ENCODE data around the gene SRBD1. TPM values are rescaled to one million over a fixed set of nuclear protein-coding genes. Genes with fewer than 3 reads are reported as not detected.

The SRBD1 gene
- total and polyA plus RNA-seq, 2 experiments from 2014 or later = 27.4 to 46.3 TPM

DNA sequence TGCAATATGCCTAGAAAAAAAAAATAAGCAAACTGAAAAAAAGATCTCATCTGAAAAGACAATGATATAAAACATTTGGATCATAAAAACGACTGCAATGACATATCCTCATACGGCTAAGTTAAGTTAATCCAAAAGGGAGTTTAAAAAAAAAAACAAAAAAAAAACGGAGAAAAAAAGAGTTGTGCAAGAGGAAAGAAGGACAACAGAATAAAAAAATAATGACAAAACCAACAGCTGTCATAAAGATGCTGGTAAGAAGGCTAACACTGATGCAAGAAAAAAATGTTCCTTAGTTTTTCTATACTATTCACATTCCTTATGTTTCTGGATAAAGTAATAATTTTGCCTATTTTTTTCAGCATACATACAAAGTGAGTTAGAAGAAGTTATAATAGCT is 192.5 kb downstream of the SRBD1 start:
- Histone ChIP-seq H2AFZ (no peak overlapping the region), H3F3A (replicated peaks; ENCODE audit: low read depth) (no peaks in the 10 kb centered on the region), H3K9me2 (ENCODE audit: insufficient read depth) (no peaks in the 10 kb centered on the region), H3K4me2 (no peak overlapping the region), H3K79me2 (replicated peaks; ENCODE audit: insufficient read depth) (no peaks in the 10 kb centered on the region), H3K4me1 (ENCODE audit: insufficient read depth) (peaks cover 9% of the 10 kb centered on the region), H3K27me3 (ENCODE audit: insufficient read depth) (no peaks in the 10 kb centered on the region), H3K4me3 (no peak overlapping the region), H4K20me1 (replicated peaks; ENCODE audit: insufficient read depth) (no peaks in the 10 kb centered on the region), H3K27ac (ENCODE audit: low read depth) (no peak overlapping the region), H3K36me3 (ENCODE audit: insufficient read depth) (no peaks in the 10 kb centered on the region)
- peaks cover 2% of the 10 kb centered on the region for H3K27me3 Mint-ChIP-seq (ENCODE audit: insufficient read depth, low read depth, poor library complexity)
- peaks cover 10% of the 10 kb centered on the region; the same call in 2 of the 3 replicates for H3K4me1 Mint-ChIP-seq
- H3K4me3 Mint-ChIP-seq = no peak overlapping the region
- ATAC-seq (no peak), DNase-seq (ENCODE audit: low spot score) (no peak)
- peak overlapping the region; percentile 8; the same call in 1 of the 2 replicates for H3K27ac Mint-ChIP-seq
- TF ChIP-seq ZNF331 (CRISPR knock-in tag; IDR thresholded peaks at IDR 0.05; ENCODE audit: low read depth) (no peak), POLR2AphosphoS5 (IDR thresholded peaks at IDR 0.05; ENCODE audit: low read depth) (no peak), NANOG (IDR thresholded peaks at IDR 0.05; ENCODE audit: borderline replicate concordance) (no peak), STAT1 (IDR thresholded peaks at IDR 0.05; ENCODE audit: unreplicated experiment) (no peak), EZH2phosphoT487 (IDR thresholded peaks at IDR 0.05; ENCODE audit: unreplicated experiment) (no peak), JUNB (IDR thresholded peaks at IDR 0.05; ENCODE audit: unreplicated experiment) (no peak)
- TF ChIP-seq, protein P1, sequence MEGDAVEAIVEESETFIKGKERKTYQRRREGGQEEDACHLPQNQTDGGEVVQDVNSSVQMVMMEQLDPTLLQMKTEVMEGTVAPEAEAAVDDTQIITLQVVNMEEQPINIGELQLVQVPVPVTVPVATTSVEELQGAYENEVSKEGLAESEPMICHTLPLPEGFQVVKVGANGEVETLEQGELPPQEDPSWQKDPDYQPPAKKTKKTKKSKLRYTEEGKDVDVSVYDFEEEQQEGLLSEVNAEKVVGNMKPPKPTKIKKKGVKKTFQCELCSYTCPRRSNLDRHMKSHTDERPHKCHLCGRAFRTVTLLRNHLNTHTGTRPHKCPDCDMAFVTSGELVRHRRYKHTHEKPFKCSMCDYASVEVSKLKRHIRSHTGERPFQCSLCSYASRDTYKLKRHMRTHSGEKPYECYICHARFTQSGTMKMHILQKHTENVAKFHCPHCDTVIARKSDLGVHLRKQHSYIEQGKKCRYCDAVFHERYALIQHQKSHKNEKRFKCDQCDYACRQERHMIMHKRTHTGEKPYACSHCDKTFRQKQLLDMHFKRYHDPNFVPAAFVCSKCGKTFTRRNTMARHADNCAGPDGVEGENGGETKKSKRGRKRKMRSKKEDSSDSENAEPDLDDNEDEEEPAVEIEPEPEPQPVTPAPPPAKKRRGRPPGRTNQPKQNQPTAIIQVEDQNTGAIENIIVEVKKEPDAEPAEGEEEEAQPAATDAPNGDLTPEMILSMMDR (conservative IDR thresholded peaks at IDR 0.05; ENCODE audit: low read depth in 2 of 2) = no peak
- TF ChIP-seq, protein P2, sequence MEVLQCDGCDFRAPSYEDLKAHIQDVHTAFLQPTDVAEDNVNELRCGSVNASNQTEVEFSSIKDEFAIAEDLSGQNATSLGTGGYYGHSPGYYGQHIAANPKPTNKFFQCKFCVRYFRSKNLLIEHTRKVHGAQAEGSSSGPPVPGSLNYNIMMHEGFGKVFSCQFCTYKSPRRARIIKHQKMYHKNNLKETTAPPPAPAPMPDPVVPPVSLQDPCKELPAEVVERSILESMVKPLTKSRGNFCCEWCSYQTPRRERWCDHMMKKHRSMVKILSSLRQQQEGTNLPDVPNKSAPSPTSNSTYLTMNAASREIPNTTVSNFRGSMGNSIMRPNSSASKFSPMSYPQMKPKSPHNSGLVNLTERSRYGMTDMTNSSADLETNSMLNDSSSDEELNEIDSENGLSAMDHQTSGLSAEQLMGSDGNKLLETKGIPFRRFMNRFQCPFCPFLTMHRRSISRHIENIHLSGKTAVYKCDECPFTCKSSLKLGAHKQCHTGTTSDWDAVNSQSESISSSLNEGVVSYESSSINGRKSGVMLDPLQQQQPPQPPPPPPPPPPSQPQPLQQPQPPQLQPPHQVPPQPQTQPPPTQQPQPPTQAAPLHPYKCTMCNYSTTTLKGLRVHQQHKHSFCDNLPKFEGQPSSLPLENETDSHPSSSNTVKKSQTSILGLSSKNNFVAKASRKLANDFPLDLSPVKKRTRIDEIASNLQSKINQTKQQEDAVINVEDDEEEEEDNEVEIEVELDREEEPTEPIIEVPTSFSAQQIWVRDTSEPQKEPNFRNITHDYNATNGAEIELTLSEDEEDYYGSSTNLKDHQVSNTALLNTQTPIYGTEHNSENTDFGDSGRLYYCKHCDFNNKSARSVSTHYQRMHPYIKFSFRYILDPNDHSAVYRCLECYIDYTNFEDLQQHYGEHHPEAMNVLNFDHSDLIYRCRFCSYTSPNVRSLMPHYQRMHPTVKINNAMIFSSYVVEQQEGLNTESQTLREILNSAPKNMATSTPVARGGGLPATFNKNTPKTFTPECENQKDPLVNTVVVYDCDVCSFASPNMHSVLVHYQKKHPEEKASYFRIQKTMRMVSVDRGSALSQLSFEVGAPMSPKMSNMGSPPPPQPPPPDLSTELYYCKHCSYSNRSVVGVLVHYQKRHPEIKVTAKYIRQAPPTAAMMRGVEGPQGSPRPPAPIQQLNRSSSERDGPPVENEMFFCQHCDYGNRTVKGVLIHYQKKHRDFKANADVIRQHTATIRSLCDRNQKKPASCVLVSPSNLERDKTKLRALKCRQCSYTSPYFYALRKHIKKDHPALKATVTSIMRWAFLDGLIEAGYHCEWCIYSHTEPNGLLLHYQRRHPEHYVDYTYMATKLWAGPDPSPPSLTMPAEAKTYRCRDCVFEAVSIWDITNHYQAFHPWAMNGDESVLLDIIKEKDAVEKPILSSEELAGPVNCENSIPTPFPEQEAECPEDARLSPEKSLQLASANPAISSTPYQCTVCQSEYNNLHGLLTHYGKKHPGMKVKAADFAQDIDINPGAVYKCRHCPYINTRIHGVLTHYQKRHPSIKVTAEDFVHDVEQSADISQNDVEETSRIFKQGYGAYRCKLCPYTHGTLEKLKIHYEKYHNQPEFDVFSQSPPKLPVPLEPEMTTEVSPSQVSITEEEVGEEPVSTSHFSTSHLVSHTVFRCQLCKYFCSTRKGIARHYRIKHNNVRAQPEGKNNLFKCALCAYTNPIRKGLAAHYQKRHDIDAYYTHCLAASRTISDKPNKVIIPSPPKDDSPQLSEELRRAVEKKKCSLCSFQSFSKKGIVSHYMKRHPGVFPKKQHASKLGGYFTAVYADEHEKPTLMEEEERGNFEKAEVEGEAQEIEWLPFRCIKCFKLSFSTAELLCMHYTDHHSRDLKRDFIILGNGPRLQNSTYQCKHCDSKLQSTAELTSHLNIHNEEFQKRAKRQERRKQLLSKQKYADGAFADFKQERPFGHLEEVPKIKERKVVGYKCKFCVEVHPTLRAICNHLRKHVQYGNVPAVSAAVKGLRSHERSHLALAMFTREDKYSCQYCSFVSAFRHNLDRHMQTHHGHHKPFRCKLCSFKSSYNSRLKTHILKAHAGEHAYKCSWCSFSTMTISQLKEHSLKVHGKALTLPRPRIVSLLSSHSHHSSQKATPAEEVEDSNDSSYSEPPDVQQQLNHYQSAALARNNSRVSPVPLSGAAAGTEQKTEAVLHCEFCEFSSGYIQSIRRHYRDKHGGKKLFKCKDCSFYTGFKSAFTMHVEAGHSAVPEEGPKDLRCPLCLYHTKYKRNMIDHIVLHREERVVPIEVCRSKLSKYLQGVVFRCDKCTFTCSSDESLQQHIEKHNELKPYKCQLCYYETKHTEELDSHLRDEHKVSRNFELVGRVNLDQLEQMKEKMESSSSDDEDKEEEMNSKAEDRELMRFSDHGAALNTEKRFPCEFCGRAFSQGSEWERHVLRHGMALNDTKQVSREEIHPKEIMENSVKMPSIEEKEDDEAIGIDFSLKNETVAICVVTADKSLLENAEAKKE (CRISPR knock-in tag; IDR thresholded peaks at IDR 0.05) = no peak
- TF ChIP-seq, protein P3, sequence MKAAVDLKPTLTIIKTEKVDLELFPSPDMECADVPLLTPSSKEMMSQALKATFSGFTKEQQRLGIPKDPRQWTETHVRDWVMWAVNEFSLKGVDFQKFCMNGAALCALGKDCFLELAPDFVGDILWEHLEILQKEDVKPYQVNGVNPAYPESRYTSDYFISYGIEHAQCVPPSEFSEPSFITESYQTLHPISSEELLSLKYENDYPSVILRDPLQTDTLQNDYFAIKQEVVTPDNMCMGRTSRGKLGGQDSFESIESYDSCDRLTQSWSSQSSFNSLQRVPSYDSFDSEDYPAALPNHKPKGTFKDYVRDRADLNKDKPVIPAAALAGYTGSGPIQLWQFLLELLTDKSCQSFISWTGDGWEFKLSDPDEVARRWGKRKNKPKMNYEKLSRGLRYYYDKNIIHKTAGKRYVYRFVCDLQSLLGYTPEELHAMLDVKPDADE (IDR thresholded peaks at IDR 0.05) = no peak
- H3K36me3 Mint-ChIP-seq (ENCODE audit: low read depth) = peaks cover 10% of the 10 kb centered on the region; the same call in 2 of the 3 replicates
- no peaks in the 10 kb centered on the region for H3K9me3 Mint-ChIP-seq
